Thyroid gland (tissue), 4 donors: ENCODE data around the gene CLRN2.

Experiments
- POLR2A ChIP-seq, 2 donors: fragments of 450-650 bp; IDR thresholded peaks; one replicate each; pipeline ENCODE4 v1.6.1; 2017; ENCODE audit warnings: antibody characterized with exemption in 2 of 2, mild to moderate bottlenecking in 2 of 2, moderate library complexity in 1 of 2
- TF ChIP-seq, protein P1 (sequence below), 6 experiments: fragments of 200-600 bp in 3 of 6; fragments of 450-650 bp in 3 of 6; sonication (generic) in 3 of 6; IDR thresholded peaks; one replicate each; pipeline ENCODE4 v1.5.1; 2016 to 2019; ENCODE audit warnings: antibody characterized with exemption in 6 of 6, mild to moderate bottlenecking in 2 of 6, inconsistent platforms in 1 of 6, moderate library complexity in 1 of 6

DNA sequence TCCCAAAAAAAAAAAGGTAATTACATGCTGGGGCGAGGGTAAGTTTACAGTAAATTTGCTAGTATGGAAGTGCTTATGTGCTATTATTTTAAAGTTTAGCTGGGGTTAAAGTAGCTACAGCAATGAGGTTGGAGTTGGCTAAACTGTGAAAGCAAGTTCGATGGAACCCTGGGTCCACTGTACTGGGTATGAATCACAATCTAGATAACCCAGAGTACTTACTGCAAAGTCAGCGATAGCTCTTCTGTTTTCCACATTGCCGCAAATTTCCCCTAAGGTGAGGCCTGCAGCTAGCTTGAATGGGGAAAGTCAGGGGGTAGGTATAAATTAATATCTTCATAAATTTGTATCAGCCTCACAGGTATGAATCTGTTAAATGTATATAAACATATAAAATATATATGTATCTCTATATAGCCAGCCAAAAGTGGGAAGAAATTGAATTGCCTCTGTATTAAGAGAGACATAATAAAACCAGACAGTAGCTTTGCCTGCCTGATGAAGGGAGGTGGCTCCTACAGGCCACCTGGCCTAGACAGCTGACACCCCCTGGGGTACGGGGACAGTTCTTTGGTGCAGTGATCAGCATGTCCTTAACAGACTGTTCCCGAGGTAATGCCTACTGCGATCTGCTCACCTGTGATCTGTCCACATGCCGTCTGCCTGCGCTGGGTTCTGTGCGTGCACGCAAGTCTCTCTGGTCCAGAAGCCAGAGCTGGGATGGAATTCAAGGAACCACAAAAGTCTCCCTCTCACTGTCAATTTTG lies 30.6 kb downstream of the CLRN2 start:
- TF ChIP-seq, protein P1, sequence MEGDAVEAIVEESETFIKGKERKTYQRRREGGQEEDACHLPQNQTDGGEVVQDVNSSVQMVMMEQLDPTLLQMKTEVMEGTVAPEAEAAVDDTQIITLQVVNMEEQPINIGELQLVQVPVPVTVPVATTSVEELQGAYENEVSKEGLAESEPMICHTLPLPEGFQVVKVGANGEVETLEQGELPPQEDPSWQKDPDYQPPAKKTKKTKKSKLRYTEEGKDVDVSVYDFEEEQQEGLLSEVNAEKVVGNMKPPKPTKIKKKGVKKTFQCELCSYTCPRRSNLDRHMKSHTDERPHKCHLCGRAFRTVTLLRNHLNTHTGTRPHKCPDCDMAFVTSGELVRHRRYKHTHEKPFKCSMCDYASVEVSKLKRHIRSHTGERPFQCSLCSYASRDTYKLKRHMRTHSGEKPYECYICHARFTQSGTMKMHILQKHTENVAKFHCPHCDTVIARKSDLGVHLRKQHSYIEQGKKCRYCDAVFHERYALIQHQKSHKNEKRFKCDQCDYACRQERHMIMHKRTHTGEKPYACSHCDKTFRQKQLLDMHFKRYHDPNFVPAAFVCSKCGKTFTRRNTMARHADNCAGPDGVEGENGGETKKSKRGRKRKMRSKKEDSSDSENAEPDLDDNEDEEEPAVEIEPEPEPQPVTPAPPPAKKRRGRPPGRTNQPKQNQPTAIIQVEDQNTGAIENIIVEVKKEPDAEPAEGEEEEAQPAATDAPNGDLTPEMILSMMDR (IDR thresholded peaks at IDR 0.05) = no peak
- no peak for TF ChIP-seq POLR2A (IDR thresholded peaks at IDR 0.05)
